IMR-90 (cell line): ENCODE measurements around the gene DIAPH2. TPM values are rescaled to one million over a fixed set of nuclear protein-coding genes. Genes with fewer than 3 reads are reported as not detected.
"Not testable (repeated sequence)": the region's sequence is repeated elsewhere in the genome, so short reads cannot be mapped to it uniquely, and the experiment has no call there.

ENCODE experiments used
- ATAC-seq: fragments of 200-7000 bp; cut with Tn5 transposase; 2 replicates; pipeline ENCODE4 v1.9.1; 2020; ENCODE audit warnings: low read depth, mild to moderate bottlenecking, moderate library complexity
- BruUV-seq: library from RNA; stranded (reverse); fragments of 400-500 nt; replicated peaks from 2 replicates; lab custom pipeline; 2021; lab: Mats Ljungman, UMichigan
- CTCF ChIA-PET: fragments of 300-600 bp; formaldehyde crosslinking; extraction: SDS; loops from one replicate; lab custom pipeline; 2021; ENCODE audit warnings: antibody characterized with exemption; lab: Yijun Ruan, JAX
- POLR2A ChIA-PET: fragments of 300-600 bp; sonication (Branson Sonifier 250); formaldehyde crosslinking; loops from one replicate; lab custom pipeline; 2022; ENCODE audit warnings: antibody characterized with exemption; ENCODE audit not compliant: unreplicated experiment; lab: Charles Lee
- DNase-seq: peaks from one replicate; pipeline ENCODE4 v3.0.0; 2013
- H2AFZ ChIP-seq: replicated peaks from 2 replicates; pipeline ENCODE3; 2013; ENCODE audit warnings: low read length, mild to moderate bottlenecking; ENCODE audit not compliant: poor library complexity
- H2AK5ac ChIP-seq: 2 replicates; pipeline ENCODE4 v1.6.1; 2013; ENCODE audit warnings: low read depth, low read length, inconsistent platforms
- H2AK9ac ChIP-seq: replicated peaks from 2 replicates; pipeline ENCODE3; 2013; ENCODE audit warnings: mild to moderate bottlenecking, low read depth, low read length, moderate library complexity; ENCODE audit not compliant: poor library complexity
- H2BK120ac ChIP-seq: 2 replicates; pipeline ENCODE4 v1.6.1; 2013; ENCODE audit warnings: low read depth, low read length, inconsistent platforms
- H2BK15ac ChIP-seq: 3 replicates; pipeline ENCODE4 v1.6.1; 2013; ENCODE audit warnings: low read depth, low read length, inconsistent platforms
- H2BK20ac ChIP-seq: 2 replicates; pipeline ENCODE4 v1.6.1; 2013; ENCODE audit warnings: low read depth, mild to moderate bottlenecking, inconsistent platforms, low read length, moderate library complexity
- H2BK5ac ChIP-seq: 2 replicates; pipeline ENCODE4 v1.6.1; 2013; ENCODE audit warnings: mild to moderate bottlenecking, low read depth, low read length, inconsistent platforms; ENCODE audit not compliant: poor library complexity, severe bottlenecking
- H3K14ac ChIP-seq: replicated peaks from 2 replicates; pipeline ENCODE4 v1.6.1; 2013; ENCODE audit warnings: low read depth, low read length, inconsistent platforms
- H3K18ac ChIP-seq: 2 replicates; pipeline ENCODE4 v1.6.1; 2013; ENCODE audit warnings: low read depth, low read length, control low read depth
- H3K23ac ChIP-seq: 2 replicates; pipeline ENCODE4 v1.6.1; 2013; ENCODE audit warnings: low read depth, low read length, inconsistent platforms
- H3K27ac ChIP-seq: 2 replicates; pipeline ENCODE4 v1.5.1; 2013; ENCODE audit warnings: mild to moderate bottlenecking, control low read depth, low read length; ENCODE audit not compliant: insufficient read depth
- H3K27me3 ChIP-seq: 2 replicates; pipeline ENCODE4 v1.6.1; 2013; ENCODE audit warnings: low read length; ENCODE audit not compliant: control insufficient read depth, insufficient read depth
- H3K36me3 ChIP-seq: 2 replicates; pipeline ENCODE4 v1.6.1; 2013; ENCODE audit warnings: low read length, mixed read lengths; ENCODE audit not compliant: control insufficient read depth, insufficient read depth
- H3K4ac ChIP-seq: 2 replicates; pipeline ENCODE4 v1.6.1; 2013; ENCODE audit warnings: low read depth, low read length, inconsistent platforms
- H3K4me1 ChIP-seq: 2 replicates; pipeline ENCODE4 v1.6.1; 2013; ENCODE audit warnings: low read length, mixed read lengths; ENCODE audit not compliant: control insufficient read depth, insufficient read depth
- H3K4me2 ChIP-seq: 2 replicates; pipeline ENCODE4 v1.6.1; 2013; ENCODE audit warnings: low read depth, mild to moderate bottlenecking, control low read depth, low read length, moderate library complexity
- H3K4me3 ChIP-seq: 2 replicates; pipeline ENCODE4 v1.5.1; 2013; ENCODE audit warnings: low read depth, mild to moderate bottlenecking, control low read depth, low read length, moderate library complexity; ENCODE audit not compliant: insufficient read depth
- H3K56ac ChIP-seq: 2 replicates; pipeline ENCODE4 v1.6.1; 2013; ENCODE audit warnings: low read length, inconsistent platforms; ENCODE audit not compliant: insufficient read depth; ENCODE audit errors: extremely low read depth
- H3K79me1 ChIP-seq, 2 experiments: 2 replicates each; pipeline ENCODE4 v1.6.1; 2013; ENCODE audit warnings: low read length in 2 of 2, inconsistent platforms in 1 of 2, low read depth in 1 of 2
- H3K9ac ChIP-seq: 2 replicates; pipeline ENCODE4 v1.6.1; 2013; ENCODE audit warnings: low read depth, low read length, control low read depth
- H3K9me1 ChIP-seq: 2 replicates; pipeline ENCODE4 v1.6.1; 2013; ENCODE audit warnings: low read length, inconsistent platforms; ENCODE audit not compliant: insufficient read depth
- H3K9me3 ChIP-seq: 2 replicates; pipeline ENCODE4 v1.6.1; 2013; ENCODE audit warnings: low read length; ENCODE audit not compliant: control insufficient read depth, insufficient read depth
- H4K20me1 ChIP-seq: 2 replicates; pipeline ENCODE4 v1.6.1; 2013; ENCODE audit warnings: low read length, inconsistent platforms; ENCODE audit not compliant: insufficient read depth
- H4K5ac ChIP-seq: 2 replicates; pipeline ENCODE4 v1.6.1; 2013; ENCODE audit warnings: mild to moderate bottlenecking, low read depth, low read length, control low read depth
- H4K8ac ChIP-seq, 2 experiments: 2 replicates each; pipeline ENCODE4 v1.6.1; 2013; ENCODE audit warnings: low read depth in 2 of 2, low read length in 2 of 2, control low read depth in 1 of 2, inconsistent platforms in 1 of 2
- H4K91ac ChIP-seq: 2 replicates; pipeline ENCODE4 v1.6.1; 2013; ENCODE audit warnings: low read depth, low read length, inconsistent platforms; ENCODE audit not compliant: insufficient read depth
- CTCF ChIP-seq: conservative IDR thresholded peaks from 2 replicates; pipeline ENCODE4 v1.5.1; 2012; ENCODE audit warnings: mild to moderate bottlenecking, low read depth, low read length, improper control_type of control experiment
- MAZ ChIP-seq: IDR thresholded peaks from 2 replicates; pipeline ENCODE4 v1.6.1; 2012; ENCODE audit warnings: low read depth, mild to moderate bottlenecking, low read length, improper control_type of control experiment, moderate library complexity, borderline replicate concordance
- MXI1 ChIP-seq: IDR thresholded peaks from 2 replicates; pipeline ENCODE4 v1.6.1; 2012; ENCODE audit warnings: low read depth, mild to moderate bottlenecking, low read length, moderate library complexity, borderline replicate concordance
- NFE2L2 ChIP-seq: fragments of 150-350 bp; IDR thresholded peaks from 2 replicates; pipeline ENCODE4 v1.6.1; 2016; ENCODE audit warnings: low read depth, mild to moderate bottlenecking, low read length
- RFX5 ChIP-seq: IDR thresholded peaks from 2 replicates; pipeline ENCODE4 v1.8.0; 2012; ENCODE audit warnings: low read depth, mild to moderate bottlenecking, low read length, moderate library complexity
- USF2 ChIP-seq: fragments of 150-350 bp; IDR thresholded peaks from 2 replicates; pipeline ENCODE4 v1.6.1; 2017; ENCODE audit warnings: mild to moderate bottlenecking, antibody characterized with exemption, low read length, low read depth
- WGBS, 2 experiments: methylation state at CpG; one replicate each; pipeline versions ENCODE4 v1.1.5 to v1.1.7; 2013; ENCODE audit warnings: missing lambda C conversion rate in 2 of 2; ENCODE audit not compliant: insufficient read length in 1 of 2; ENCODE audit errors: extremely low coverage in 2 of 2; 5-methylcytosine and 5-hydroxymethylcytosine counted together
- dilution Hi-C: fragments of 300-500 bp; cut with HindIII; formaldehyde crosslinking; loops from one replicate; pipeline ENCODE4 v1.14.3; 2018; ENCODE audit warnings: low sequenced_read_pairs; ENCODE audit not compliant: unreplicated experiment
- in situ Hi-C: fragments of 300-500 bp; cut with MboI; formaldehyde crosslinking; loops from 3 replicates; pipeline ENCODE4 v1.14.3; 2019; ENCODE audit warnings: low sequenced_read_pairs, inconsistent platforms, mixed read lengths
- intact Hi-C: fragments of 100-400 bp; cut with micrococcal nuclease; formaldehyde crosslinking; loops from 2 replicates; pipeline ENCODE4 v1.10.0; 2022
- polyA plus RNA-seq, 3 experiments: library from polyadenylated mRNA; depleted of rRNA; stranded (reverse); fragments of >200 nt; gene quantifications; 2 replicates each; pipeline ENCODE4 v1.2.3, GENCODE V29; 2012; ENCODE audit warnings: low replicate concordance in 1 of 3
- total RNA-seq: library from RNA; depleted of rRNA; stranded (reverse); fragments of >200 nt; gene quantifications from 2 replicates; pipeline ENCODE4 v1.2.3, GENCODE V29; 2012

The DIAPH2 gene
- total and polyA plus RNA-seq, 2 of the 4 experiments (the other 2 are of a cell fraction): 3.6 to 19.9 TPM

- no peak overlapping the region for H2BK5ac ChIP-seq
- no peak overlapping the region for H2BK120ac ChIP-seq
- DNase-seq (no peak), ATAC-seq (no peak)
- no peak overlapping the region for H3K4me3 ChIP-seq
- H3K4ac ChIP-seq: no peak overlapping the region
- no peaks in the 10 kb centered on the region for H3K4me1 ChIP-seq
- H2BK20ac ChIP-seq: no peak overlapping the region
- WGBS, 2 experiments: 60% methylated on average over 1 of the region's 1 CpG; no CpG with 5 or more reads in 1 of the 2 experiments
- TF ChIP-seq USF2: no peak
- no peak for TF ChIP-seq RFX5
- TF ChIP-seq NFE2L2: no peak
- no peak for TF ChIP-seq CTCF
- TF ChIP-seq MAZ: no peak
- TF ChIP-seq MXI1: no peak
- no peak overlapping the region for H2AK9ac ChIP-seq
- H3K27me3 ChIP-seq: no peaks in the 10 kb centered on the region
- H3K9me1 ChIP-seq: no peaks in the 10 kb centered on the region
- H3K9me3 ChIP-seq: no peaks in the 10 kb centered on the region
- H2AFZ ChIP-seq: no peak overlapping the region
- no peak overlapping the region for H3K4me2 ChIP-seq
- H4K91ac ChIP-seq: no peak overlapping the region
- H3K79me1 ChIP-seq: no peaks in the 10 kb centered on the region
- no peaks in the 10 kb centered on the region for H3K36me3 ChIP-seq
- no peak overlapping the region for H2AK5ac ChIP-seq
- no TSS peak for BruUV-seq
- H3K27ac ChIP-seq: no peak overlapping the region
- CTCF ChIA-PET: no interaction called here
- intact Hi-C loops: no loop called here
- POLR2A ChIA-PET: no interaction called here
- no peak overlapping the region for H3K18ac ChIP-seq
- H3K9ac ChIP-seq: no peak overlapping the region
- H3K23ac ChIP-seq: no peak overlapping the region
- dilution Hi-C loops: no loop called here
- H2BK15ac ChIP-seq: no peak overlapping the region
- H4K5ac ChIP-seq: no peak overlapping the region
- H4K20me1 ChIP-seq: no peaks in the 10 kb centered on the region
- H3K14ac ChIP-seq: no peak overlapping the region
- no peak overlapping the region for H3K56ac ChIP-seq
- H4K8ac ChIP-seq: no peak overlapping the region
- in situ Hi-C loops: no loop called here
Observed at GRCh38 chrX:96841325-96841724, 156.7 kb downstream of the DIAPH2 start.

- H3K14ac ChIP-seq, H3K27ac ChIP-seq, H4K20me1 ChIP-seq, H2AK5ac ChIP-seq, H3K23ac ChIP-seq, intact Hi-C loops, BruUV-seq, H4K5ac ChIP-seq, H3K56ac ChIP-seq, H3K79me1 ChIP-seq, H3K9me1 ChIP-seq, CTCF ChIA-PET, in situ Hi-C loops, H3K4me1 ChIP-seq, H2BK15ac ChIP-seq, H3K27me3 ChIP-seq, H2BK20ac ChIP-seq, H2BK5ac ChIP-seq, DNase-seq, H3K4me3 ChIP-seq, H3K18ac ChIP-seq, ATAC-seq, H3K36me3 ChIP-seq, H2AFZ ChIP-seq, H4K91ac ChIP-seq, H3K9me3 ChIP-seq, POLR2A ChIA-PET, H2AK9ac ChIP-seq, H4K8ac ChIP-seq, H2BK120ac ChIP-seq, H3K4me2 ChIP-seq, H3K9ac ChIP-seq, H3K4ac ChIP-seq, dilution Hi-C loops: not testable (repeated sequence)
- WGBS, 2 experiments: 60% methylated on average over 1 of the region's 3 CpGs; no CpG with 5 or more reads in 1 of the 2 experiments
Observed at GRCh38 chrX:96841866-96842265, 157.2 kb downstream of the DIAPH2 start.
